ENCODE data around the gene CHRNA5. TPM values are rescaled to one million over a fixed set of nuclear protein-coding genes. Genes with fewer than 3 reads are reported as not detected.
A peak's percentile ranks its signal among the peaks of the same experiment; 100 is the strongest.

CHRNA5 gene
- polyA plus RNA-seq, 3 donors: 5.5 to 7.8 (median 6.0) TPM

DNA sequence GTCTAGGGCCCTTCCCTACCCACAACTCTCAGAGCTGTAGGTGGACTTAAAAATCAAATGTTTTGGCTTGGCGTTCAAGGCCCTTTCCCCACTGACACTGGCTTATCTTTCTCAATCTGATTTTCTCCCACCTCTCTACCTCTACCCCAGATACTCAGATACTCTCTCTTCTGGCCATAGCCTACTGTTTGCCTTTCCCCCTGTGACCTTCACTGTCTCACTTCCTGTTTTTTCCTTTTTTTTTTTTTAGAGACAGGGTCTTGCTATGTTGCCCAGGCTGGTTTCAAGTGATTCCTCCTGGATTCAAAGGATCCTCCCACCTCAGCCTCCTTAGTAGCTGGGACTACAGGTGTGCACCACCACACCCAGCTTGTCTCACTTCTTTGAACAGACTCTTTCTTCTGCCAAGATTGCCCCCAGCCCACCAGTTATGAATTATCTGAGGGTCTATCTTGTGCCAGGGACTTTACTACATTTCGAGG lies 71.1 kb downstream of the CHRNA5 start:
- DNase-seq: no peak

DNA sequence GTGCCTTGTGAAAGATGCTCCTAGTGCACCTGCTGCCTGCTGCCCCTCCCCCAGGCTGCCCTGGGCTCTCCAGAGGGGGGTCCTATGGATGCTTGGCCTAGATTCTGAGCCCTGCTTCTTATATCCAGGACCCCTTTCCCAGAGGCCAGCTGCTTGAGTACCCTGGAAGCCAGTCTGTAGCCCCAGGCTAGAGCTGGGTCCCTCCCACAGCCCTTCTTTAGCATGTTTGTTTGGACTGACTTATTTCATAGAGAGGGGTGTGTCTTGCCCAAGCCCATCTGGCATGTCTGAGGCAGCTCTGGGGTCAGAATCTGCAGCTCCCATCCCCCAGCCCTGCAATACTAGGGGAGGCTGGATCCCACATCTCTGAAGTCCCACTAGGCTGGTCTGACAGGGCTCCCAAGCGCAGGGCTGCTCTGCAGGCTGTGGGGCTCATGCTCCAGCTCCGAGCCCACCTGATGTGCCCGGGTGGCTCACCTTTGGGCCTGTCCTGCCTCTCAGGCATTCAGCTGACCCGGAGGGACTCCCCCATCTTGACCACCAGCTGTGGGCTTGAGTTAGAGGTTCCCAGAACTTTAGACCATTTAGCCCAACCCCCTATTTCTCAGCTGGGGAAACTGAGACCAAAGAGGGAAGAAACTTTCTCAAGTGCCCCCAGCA lies 72.6 kb downstream of the CHRNA5 start:
- DNase-seq: no peak

- DNase-seq: peak; percentile 72
Observed at GRCh38 chr15:78638658-78639314, 73.5 kb downstream of the CHRNA5 start.

DNA sequence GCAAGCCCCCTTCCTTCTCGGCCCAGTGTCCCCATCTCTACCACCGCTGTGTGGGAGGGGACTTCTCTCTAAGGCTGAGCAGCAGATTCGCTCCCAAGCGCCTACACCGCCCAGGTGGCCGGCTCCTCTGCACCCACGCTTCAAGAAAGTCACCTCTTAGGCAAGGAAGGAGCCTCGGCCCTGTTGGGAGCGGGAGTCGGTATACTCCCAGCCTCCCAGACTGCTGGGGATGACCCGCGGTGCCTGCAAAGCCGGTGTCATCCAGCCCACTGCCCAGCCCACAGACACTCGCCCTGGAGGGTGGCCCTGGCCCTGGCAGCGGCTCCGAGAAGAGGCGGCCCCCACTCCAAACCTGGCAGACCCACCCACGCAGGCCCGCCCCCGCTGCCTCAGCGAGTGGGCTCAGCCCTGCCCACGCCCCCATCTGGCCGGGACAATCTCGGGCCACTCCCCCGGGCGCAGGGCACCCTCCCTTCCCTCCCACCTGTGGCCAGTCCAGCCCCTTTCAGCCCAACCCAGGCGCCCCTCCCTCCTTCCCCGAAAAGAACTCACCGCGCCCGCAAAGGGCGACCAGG lies 75.3 kb downstream of the CHRNA5 start:
- DNase-seq: no peak

DNA sequence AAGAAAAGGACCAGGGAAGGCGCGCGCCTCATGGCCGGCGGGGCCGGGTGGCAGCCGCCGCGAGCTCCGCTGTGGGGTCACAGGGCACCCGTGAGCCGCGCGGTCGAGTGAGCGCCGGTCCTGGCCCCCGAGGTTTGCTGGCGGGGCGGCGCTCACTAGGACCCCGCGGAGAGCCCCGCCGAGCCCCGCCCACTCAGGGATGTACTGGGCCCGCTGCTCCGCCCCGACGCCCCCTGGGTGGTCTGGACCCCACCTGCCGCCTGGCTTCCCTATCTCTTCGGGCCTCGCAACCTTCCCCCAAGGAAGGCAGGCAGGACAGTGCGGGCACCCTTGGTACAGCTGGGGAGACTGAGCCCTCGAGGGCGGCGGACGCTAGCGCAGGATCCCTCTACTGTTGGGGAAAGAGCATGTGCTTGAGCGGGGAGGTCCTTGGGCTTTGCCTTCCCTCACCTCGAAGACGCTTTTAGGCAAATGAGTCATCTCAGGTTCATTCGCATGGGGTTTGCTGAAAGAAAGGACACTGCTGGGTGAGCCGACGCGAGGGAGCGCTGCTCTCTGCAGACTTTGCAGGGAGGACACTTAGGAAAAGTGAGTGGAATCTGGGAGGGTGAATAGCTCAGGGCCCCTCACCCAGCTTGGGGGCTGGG lies 75.9 kb downstream of the CHRNA5 start, which contains the start of gene CHRNB4:
Gene CHRNB4 (minus strand): TSS at position 109 of the 647 bp plus-strand sequence. CDS start 77 bp downstream, at position 32.
- DNase-seq: peak; percentile 58

DNA sequence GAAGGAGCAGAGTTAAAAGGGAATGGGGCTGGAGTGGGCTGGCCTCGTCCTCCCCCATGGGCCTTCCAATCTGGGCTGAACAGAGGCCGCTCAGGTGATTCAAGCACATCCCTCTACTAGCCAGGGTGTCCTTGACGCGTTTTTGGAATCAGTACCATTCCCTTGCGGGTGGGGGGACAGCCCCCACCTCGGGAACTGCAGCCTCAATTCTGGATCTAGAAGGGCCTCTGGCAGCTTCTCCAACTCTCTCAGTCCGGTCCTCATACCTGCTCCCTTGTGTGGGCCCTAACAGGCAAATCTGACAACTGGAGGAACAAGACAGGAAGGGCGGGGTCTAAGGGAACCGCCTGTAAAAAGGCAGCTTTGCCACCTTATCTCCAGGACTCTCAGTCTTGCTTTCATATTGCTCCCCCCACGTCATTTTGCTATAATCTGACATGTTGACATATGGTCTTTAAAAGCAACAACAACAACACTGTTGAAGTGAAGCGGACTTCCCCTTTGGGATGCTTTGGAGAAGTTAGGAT lies 76.5 kb downstream of the CHRNA5 start:
- no peak for DNase-seq

- no peak for DNase-seq
Observed at GRCh38 chr15:78642331-78642730, 77.0 kb downstream of the CHRNA5 start.

Other genes starting within 250 kb of the CHRNA5 start
- 10 to 100 TPM; 44.4 to 58.1 (median 51.0) TPM for gene CRABP1, start 225.2 kb upstream of the CHRNA5 start, polyA plus RNA-seq (ENCODE audit: insufficient read length in 3 of 3)
- gene IREB2, start 127.3 kb upstream of the CHRNA5 start, polyA plus RNA-seq (ENCODE audit: insufficient read length in 3 of 3): 10 to 100 TPM; 49.6 to 71.5 (median 64.5) TPM
- gene HYKK, start 57.9 kb upstream of the CHRNA5 start, polyA plus RNA-seq (ENCODE audit: insufficient read length in 3 of 3): 10 to 100 TPM in 2 of 3 donors, 1 to 10 TPM in 1; 7.3 to 11.2 (median 10.3) TPM
- 100 to 1,000 TPM; 247 to 260 (median 255) TPM for gene PSMA4, start 25.1 kb upstream of the CHRNA5 start, polyA plus RNA-seq (ENCODE audit: insufficient read length in 3 of 3)
- gene CHRNA3, start 55.5 kb downstream of the CHRNA5 start, polyA plus RNA-seq (ENCODE audit: insufficient read length in 3 of 3): 1 to 10 TPM; 1.2 to 1.3 (median 1.3) TPM
- gene CHRNB4, start 75.7 kb downstream of the CHRNA5 start, polyA plus RNA-seq (ENCODE audit: insufficient read length in 3 of 3): 1 to 10 TPM; 2.8 to 3.4 (median 3.0) TPM
- 10 to 100 TPM; 25.2 to 38.8 (median 34.1) TPM for gene ADAMTS7, start 245.9 kb downstream of the CHRNA5 start, polyA plus RNA-seq (ENCODE audit: insufficient read length in 3 of 3)